ENCODE data around the gene CYBA.

- TF ChIP-seq EZH2 (IDR thresholded peaks at IDR 0.05; ENCODE audit: borderline replicate concordance, insufficient read depth, low read length, poor library complexity, severe bottlenecking) (no peak), CTCF (IDR thresholded peaks at IDR 0.05; ENCODE audit: poor library complexity, severe bottlenecking) (no peak), REST (IDR thresholded peaks at IDR 0.05; ENCODE audit: borderline replicate concordance) (no peak), EP300 (conservative IDR thresholded peaks at IDR 0.05; ENCODE audit: poor library complexity, severe bottlenecking) (no peak), POLR2AphosphoS5 (IDR thresholded peaks at IDR 0.05) (no peak), SMC3 (conservative IDR thresholded peaks at IDR 0.05; ENCODE audit: poor library complexity) (no peak), TAF1 (IDR thresholded peaks at IDR 0.05; ENCODE audit: low read depth) (no peak), RAD21 (conservative IDR thresholded peaks at IDR 0.05) (no peak), MXI1 (conservative IDR thresholded peaks at IDR 0.05; ENCODE audit: poor library complexity, severe bottlenecking) (no peak)
Measured at GRCh38 chr16:88651989-88652761, 1.3 kb upstream of the CYBA start.
